ENCODE data around the gene OBSL1.

OBSL1 gene

DNA sequence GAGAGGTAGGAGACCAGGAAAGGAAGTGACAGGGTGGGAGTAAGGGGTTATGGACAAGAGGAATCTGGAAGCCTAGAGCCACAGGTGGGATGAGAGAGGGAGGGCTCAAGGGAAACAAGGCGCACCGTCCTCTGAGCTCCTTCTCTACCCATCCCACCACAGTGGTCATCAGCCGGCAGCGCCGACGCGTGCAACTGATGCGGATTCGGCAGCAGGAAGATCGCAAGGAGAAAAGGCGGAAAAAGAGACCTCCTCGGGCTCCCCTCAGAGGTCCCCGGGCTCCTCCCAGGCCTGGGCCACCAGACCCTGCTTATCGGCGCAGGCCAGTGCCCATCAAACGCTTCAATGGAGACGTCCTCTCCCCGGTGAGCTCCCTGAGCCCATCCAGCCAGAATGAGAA is 22.3 kb downstream of the OBSL1 start:
- DNase-seq: no peak

DNA sequence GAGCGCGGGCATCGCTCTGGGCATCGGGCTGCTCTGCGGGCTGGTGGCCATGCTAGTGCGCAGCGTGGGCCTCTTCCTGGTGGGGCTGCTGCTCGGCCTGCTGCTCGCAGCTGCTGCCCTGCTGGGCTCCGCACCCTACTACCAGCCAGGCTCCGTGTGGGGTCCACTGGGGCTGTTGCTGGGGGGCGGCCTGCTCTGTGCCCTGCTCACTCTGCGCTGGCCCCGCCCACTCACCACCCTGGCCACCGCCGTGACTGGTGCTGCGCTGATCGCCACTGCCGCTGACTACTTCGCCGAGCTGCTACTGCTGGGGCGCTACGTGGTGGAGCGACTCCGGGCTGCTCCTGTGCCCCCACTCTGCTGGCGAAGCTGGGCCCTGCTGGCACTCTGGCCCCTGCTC is 23.7 kb downstream of the OBSL1 start:
- no peak for DNase-seq

DNA sequence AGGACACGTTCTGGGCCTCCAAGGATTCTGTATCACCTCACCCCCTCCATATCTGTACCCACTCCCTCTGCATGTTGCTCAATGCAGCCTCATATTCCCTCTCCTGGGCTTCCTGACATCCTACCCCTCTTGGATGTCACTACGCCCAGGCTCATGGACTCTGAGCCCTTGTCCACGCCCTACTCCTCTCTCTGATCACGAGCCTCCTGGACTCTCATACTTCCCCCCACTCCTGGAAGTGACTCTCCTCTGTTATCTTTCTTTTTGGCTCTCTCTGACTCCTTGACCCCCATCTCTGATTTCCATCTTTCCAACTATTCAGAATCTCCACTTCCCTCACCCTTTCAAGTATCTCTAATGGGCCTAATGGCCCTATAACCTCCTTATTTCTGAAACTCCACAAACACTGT is 25.4 kb downstream of the OBSL1 start:
- no peak for DNase-seq

DNA sequence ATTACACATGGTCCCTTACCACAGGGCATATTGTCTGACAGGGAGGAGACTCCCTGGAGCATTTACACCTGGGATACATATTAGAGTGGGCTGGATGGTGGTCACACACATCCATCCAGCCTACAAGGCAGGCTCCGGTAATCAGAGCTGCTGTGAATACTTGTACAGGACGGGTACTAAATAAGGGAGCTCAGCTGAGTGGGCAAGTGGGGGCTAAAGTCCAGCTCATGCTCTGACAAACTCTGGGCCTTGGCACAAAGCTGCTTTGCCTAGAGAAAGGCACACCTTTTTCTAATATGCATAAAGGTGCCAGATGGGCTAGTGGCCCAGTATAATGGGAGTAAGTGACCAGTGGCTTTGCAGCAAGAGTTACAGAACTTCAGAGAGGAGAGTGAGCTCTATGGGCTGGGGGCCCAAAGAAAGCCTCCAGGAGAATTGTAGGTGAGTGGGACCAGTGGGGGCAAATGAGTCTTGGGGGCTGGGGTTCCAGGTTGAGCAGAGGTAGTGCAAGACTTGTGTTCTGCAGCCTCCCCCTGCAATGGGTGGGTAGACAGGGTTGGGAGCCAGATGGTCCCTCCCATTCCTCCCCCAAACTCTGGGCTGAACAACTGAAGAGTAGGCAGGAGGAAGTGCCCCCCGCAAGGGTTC is 25.9 kb downstream of the OBSL1 start:
- DNase-seq: no peak

DNA sequence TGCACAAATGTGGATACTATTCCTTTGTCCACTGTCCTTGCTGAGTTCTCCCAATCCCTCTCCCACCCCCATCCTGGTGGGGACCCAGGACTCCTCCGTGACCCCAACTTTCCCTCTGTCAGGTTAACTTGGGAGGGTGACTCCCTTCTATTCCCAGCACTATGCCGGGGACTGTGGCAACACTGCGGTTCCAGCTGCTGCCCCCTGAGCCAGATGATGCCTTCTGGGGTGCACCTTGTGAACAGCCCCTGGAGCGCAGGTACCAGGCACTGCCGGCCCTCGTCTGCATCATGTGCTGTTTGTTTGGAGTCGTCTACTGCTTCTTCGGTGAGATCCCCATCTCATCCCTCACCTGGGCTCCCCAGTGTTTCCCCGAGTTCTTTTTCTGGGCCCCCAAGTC is 26.8 kb downstream of the OBSL1 start:
- peak in 1 of 14 donors; percentile 18 for DNase-seq

DNA sequence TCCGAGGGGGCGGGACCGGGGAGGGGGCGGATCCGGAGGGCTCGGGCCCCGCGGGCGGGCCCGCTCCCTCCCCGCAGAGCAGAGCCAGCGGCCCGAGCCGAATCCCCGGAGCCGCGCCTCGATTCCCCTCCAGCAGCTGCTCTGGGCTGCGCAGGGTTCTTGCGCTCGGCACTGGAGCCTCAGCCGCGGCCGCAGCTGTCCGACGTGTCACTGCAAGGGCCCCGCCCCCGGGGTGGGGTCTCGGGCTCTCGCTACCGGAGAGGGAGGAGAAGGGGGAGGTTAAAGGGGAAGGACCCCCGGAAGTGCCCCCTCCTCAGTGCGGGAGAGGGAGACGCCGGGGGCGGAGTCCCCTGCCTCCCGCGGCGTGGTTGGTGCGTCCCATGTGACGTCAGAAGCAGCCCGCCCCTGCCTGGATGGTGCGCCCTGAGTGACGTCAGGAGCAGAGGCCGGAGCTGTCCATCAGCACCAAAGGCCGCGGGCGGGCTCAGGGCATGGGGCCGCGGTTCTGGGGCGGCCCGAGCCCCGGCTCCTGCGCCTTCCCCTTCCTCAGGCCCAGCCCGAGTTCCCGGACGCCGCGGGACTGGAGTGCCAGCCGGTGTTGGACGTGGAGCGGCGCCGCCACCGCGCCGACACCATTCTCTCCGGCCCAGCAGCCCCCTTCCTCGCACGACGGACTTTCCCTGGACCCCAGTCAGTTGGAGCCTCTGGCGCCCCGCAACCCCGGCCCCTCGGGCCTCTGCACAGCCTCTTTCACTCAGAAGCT is 27.6 kb downstream of the OBSL1 start, which contains the start of the genes CHPF and TMEM198:
Gene CHPF (minus strand): TSS at position 214 of the 763 bp plus-strand sequence. CDS start 271 bp downstream, outside the sequence.
Gene TMEM198 (plus strand): TSS at position 433 of the 763 bp plus-strand sequence. CDS start 700 bp downstream, outside the sequence.
- peak; percentile 80 to 99 (median 96) for DNase-seq

DNA sequence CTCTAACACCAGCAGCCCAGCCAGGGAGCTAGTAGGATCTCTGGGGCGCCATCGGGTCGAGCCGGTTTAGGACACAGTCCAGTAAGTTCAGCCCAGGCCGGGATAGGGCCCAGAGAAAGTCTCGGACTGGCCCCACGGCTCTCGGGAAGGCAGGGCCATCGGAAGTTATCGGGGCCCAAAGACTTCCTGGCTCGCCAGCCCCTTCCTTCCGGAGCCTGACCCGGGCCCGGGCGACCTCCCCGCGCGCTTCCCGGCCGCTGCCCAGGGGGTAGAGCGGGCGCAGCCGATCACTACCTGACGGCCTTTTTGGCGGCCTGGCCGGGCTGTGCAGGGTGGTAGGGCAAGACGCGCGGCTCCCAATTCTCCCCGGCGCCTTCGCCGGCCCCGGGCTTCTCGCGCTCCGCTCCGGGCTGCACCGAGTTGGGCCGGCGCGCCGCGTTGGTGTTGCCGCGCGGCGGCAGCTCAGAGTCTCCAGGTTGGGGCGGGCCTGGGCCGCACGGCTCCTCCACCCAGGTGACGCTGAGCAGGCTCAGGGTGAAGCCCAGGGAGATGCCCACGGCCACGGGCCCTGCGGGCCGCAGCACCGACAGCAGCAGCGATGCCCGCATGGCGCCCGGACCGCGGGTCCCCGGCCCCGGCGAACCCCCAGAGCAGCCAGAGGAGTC is 28.3 kb downstream of the OBSL1 start:
- DNase-seq: peak in 1 of 14 donors; percentile 39

DNA sequence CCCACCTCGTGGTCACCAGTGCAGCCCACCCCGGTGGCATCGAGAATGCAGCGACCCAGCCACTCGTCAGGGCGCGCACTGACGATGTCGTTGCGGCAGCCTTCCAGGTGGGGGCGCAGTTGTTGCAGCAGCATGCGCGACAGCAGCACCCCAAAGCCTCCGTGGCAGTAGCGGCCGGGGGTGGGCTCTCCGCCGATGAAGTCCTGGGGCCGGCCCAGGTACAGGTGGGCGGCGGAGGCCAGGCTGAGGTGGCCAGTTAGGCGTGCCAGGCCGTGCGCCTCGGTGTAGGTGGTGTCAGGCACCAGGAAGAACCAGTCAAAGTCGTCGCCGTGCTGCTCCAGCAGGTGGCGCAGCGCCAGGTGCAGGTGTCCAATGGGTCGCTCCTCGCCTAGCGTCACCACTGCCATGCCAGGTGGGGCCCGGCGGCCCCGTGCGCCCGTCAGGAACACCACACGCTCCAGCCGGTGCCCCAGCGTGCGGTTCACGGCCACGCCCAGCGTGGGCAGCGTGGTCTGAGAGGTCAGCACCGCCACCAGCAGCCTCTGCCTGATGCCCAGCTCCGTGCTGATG is 29.6 kb downstream of the OBSL1 start:
- DNase-seq: peak; percentile 42 to 84 (median 69)

DNA sequence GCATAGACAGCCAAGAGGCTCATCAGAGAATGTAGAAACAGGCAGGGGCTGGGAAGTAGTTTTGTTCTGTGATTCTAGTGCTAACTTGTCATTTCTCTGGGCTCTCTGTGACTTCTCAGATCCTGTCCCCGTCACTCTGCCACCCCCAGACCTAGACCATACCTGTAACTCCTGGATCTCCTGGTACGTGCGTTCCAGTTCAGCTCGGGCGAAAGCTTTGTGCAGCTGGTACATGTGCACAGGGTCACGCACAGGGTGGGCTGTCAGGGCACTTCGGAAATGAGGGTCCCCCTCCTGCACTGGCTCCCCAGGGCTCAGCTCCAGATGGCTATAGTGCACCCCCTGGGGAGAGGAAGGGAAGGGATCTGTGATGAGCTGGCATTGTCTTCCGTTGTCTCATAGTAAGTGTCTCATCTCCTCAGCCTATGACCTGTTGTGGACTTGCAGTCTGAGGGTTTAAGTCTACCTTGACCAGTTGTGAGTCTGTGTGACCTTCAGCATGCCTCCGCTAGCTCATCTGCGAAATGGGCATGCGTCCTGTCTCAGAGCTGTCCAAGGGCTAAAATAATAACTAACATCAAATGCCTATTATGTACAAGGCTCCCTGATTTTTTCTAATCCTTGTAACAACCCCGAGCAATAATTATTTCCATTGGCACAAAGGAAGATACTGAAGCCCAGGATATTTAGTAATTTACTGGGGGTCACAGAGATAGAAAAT is 30.4 kb downstream of the OBSL1 start:
- DNase-seq: no peak

DNA sequence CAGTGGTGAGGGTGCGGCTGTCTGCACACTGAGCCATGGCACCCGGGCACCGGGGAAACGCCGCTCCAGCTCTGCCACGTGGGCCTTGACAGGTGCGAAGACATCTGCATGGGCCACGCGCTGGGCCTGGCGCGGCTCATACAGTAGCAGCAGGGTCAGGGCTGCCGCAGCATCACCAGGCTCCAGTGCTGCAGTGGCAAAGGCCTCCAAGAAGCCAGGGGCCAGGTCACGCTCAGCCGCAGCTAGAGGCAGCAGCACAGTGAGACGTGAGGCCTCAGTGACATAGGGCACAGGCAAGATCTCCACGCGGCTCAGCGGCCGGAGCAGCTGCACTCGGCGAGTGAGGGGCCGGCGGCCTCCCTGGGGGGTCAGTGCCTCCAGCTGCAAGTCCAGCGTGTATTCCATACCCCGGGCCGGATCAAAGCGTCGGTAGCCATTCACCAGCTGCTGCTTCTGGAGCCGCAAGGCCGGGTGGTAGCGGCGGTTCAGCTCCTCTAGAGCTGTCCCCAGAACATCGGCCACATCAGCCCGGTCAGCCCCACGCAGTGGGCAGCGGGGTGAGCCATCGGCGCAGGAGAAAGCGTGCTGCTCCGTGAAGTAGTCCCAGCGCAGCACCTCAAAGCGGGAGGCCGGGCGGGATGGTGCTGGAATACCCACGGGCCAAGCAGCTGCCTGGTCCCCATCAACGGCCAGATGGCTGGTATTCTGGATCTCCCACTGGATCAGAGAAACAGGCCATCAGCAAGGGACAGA is 31.2 kb downstream of the OBSL1 start:
- no peak for DNase-seq

DNA sequence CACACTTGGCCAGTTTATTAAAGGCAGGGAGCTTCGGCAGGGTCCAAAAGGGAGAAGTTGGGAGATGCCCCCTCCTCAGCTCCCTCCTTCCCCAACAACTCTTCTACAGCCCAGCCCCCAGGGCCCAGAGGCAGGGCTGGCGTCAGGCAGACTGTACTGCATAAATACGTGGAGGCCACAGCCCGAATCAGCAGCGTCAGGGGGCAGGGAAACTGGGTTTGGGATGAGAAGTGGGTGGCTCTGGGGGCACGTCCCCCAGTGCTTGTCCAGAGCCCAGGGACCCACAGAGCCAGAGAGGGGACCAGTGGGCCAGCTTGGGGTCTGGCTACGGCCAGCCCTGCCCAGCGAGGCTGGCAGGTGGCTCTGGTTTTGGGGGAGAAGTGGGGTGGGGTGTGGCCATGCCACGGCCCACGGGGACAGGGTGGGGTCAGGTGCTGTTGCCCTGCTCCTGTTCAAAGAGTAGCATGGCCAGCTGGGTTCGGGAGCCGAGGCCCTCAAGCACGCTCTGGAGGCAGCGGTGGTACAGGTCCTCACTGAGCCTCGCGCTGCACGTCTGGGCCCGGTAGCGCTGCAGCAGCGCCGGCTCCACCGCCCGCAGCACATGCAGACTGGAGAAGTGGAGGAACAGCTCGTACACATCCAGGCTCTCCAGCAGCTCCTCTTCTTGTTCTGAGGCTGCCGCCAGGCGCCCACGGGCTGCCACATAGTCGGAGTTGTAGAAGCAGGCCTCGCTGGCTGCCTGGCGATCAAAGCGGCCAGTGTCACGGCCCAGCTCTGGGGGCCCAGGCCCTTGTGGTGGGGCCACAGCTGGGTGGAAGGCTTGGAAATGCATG is 32.2 kb downstream of the OBSL1 start:
- DNase-seq: no peak

DNA sequence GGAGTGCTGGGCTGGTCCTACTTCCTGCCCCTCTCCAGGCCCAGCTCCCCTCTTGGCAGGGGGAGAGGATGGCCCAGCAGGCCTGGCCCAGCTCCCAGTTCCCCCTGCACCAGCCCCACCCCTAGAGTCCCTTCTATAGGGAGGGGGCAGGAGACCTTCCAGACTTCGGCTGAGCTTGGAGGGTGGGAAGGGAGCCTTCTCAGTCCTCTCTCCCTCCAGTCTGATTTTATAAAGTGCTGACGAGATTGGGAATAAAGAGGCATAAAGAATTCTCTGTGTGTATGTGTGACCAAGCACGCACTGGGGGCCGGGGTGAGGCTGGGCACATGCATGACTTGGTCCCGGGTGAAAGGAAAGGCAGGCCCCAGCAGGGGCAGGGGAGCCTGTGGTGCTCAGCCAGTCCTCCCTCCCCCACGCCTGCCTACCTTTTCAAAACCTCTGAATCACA is 32.8 kb downstream of the OBSL1 start:
- peak in 4 of 14 donors; percentile 17 to 57 (median 36) for DNase-seq

DNA sequence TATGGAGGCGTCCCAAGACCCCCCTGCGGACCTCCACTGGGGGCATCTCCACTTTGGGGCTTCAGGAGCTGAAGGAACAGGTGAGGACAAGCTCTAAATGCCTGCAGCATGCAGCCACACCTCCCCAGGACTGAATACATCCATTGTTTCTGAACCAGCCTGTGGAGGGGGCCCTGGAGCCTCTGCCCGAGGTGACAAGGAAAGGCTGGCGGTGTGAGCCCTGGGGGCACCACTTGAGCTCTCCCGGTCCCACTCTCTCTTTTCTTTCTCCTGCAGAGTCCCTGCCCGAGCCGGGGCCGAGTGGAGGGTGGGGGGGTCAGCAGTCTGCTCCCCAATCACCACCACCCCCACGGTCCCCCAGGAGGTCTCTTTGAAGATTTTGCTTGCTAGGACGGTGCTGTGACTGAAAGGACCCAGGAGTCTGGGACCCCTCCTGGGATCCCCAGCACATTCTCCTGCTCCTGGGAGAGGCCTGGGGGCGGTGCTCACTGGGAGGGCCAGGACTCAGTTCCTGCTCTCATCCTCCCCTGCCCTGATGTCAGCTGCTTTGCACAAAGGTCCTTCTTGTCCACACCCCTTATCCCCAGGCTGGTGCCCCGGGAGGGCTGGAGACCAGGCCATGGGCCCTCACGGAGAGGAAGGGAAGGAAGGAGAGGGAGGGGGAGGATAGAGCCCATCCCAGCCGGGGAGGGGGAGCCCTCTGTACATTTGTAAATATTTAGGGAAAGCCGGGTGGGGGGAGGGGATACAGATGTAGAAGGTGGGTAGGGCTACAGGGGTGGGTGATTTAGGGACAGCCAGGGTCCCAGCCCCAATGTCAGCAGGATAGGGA is 33.5 kb downstream of the OBSL1 start:
- peak in 2 of 14 donors; percentile 19 to 66 for DNase-seq

DNA sequence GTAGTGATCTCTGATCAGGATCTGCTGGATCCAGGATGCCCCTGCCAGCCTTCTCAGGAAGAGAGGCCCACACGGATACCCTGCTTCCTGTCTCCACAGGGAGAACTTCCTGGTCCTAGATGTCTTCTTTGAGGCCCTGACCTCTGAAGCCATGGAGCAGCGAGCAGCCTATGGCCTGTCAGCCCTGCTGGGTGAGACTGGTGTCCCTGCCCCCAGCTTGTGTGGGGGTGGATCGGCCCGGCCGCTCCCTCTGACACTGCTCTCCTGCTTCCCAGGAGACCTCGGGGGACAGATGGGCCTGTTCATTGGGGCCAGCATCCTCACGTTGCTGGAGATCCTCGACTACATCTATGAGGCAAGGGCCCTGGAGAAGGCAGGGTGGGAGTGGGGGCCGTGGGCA is 34.4 kb downstream of the OBSL1 start:
- no peak for DNase-seq

DNA sequence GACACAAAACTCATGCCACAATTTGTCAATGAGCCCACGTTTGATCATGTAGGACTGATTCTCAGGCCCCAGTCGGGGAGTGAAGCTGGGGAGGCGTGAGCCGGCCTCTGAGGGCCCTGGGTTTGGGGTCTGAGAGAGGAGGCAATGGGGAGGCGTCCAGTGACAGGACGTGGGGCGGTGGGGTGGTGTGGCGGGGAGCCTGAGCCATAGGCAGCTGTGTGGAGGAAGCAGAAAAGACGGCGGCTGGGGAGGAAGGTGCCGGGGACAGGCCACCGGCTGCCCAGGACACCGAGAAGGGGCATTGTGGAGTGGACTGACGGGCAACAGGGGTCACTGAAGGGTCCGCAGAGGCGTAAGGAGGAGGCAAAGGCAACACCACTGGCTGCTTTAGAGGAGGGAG is 34.9 kb downstream of the OBSL1 start:
- no peak for DNase-seq

DNA sequence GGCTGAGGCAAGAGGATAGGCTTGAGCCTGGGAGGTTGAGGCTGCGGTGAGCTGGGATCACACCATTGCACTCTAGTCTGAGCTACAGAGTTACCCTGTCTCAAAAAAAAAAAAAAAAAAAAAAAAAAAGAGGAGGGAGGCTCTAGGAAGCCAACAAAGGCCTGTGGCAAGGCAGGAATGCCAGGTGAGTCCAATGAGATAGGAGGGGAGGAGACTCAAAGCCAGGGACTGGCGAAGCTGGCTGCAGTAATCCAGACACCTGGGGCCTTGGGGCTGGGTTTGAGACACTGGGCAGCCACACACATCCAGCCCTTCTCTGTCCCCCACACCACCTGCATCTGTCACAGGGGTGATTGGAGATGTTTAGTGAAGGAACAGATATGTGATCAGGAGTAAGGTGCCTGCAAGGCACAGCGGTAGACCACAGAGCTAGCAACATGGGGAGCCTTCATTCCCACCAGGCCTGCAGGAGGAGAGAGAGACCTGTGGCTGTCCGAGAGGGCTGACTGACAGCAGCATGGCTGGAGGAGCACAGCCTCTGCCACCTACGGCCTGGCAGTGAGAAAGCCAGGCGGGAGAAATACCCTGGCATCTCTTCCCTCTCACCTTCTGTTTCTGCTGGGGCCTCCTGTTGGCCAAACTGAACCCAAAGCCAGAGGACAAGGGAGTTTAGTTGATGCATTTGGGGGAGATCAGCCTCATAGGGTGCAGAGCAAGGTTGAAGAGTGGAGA is 37.2 kb downstream of the OBSL1 start:
- peak in 1 of 14 donors; percentile 61 for DNase-seq

DNA sequence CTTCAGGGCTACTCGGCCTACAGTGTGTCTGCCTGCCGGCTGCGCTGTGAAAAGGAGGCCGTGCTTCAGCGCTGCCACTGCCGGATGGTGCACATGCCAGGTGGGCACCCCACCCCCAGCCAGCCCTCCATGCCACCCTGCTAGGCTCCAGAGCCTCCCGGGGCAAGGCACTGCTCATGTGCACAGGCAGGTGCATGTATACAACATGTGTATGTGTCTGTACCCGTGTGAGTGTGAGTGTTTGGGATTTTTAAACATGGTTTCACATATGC is 39.0 kb downstream of the OBSL1 start:
- DNase-seq: no peak

DNA sequence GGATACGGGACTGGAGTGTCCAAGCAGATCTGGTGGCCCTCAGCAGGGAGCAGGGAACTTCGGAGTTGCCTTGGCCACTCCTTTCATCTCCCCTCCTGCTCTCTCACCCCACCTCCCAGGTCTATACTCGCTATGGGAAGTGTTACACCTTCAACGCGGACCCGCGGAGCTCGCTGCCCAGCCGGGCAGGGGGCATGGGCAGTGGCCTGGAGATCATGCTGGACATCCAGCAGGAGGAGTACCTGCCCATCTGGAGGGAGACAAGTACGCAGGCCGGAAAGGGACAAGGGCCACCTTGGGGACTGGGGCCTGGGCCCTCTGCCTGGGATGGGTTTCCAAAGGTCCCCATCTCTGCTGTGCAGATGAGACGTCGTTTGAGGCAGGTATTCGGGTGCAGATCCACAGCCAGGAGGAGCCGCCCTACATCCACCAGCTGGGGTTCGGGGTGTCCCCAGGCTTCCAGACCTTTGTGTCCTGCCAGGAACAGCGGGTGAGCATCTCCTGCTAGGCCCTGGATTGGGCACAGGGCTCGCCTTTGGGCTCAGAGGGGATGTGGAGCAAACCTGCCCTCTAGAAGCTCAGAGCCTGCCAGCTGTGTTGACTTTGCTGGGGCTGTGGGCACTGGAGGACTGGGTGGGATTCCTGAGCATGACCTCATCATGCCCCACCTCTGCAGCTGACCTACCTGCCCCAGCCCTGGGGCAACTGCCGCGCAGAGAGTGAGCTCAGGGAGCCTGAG is 39.5 kb downstream of the OBSL1 start:
- DNase-seq: no peak
